Stimulated activated CD4-positive, alpha-beta T cell treated with anti-CD3 and anti-CD28 coated beads, Interleukin-12 subunit alpha, Interleukin-12 subunit beta, amount 100 ng/mL, for 48 hours (primary cell): ENCODE results near the gene HK3.
"Not testable (repeated sequence)": the region's sequence is repeated elsewhere in the genome, so short reads cannot be mapped to it uniquely, and the experiment has no call there.

ENCODE experiments used
- DNase-seq, 3 donors: peaks; one replicate each; pipeline ENCODE4 v3.0.0-alpha.2; 2020; ENCODE audit warnings: low read depth in 2 of 3, low spot score in 1 of 3

HK3 gene

DNA sequence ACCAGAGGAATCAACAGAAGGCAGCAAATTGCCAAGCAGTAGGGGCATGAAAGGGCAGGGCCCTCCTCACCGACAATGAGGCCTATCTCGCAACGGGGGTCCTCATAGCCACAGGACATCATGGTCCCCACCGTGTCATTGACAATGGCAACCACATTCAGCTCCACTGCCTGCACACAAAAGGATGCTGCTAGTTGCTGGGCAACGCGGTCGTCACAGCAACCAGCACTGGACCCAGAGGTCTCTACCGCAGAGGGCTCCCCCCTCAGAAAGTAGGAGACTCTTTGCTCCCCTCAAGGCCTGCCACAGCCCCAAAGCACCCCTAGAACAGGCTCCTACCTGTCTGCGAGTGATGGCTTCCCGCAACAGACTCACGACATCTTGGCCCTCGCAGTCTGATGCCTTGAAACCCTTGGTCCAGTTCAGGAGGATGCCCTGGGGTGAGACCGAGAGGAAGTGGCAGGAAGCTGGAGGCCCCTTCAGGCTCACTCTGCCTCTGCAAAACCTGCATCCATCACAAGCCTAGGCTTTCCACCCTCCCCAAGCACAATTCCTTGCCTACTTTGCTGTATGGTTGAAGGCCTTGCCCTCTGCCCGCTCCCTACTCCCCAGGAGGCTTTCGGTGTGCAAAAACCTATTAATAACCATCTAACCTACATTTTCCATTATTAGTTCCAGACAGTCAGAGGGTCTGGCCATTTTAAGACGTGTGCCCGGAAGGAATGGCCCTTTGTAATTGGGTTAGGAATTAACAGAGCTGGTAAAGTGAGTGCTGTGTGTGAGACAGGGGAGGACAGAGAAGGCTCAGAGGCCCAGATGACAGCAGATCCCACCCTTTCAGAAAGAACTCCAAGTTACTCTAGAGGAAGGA lies 15.2 kb downstream of the HK3 start:
- DNase-seq, result no peak

DNA sequence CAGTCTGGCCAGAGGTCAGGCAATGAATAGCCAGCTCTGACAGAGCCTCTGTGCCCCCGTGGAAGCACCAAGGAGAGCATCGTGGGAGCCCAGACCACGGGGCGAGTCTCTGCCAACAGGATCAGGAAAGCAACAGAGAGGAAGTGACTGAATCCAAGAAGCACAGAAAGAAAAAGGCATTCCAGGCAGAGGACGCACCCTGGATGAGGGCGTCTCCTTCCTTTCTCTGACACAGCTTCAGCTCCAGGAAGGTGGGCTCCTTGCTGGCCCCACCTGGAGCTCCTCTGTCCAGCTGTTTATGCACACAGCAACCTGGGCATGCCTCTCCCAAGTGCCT lies 16.6 kb downstream of the HK3 start:
- no peak for DNase-seq

GRCh38 chr5:176881816-176882566 lies 17.2 kb downstream of the HK3 start:
- DNase-seq, result no peak

GRCh38 chr5:176881021-176881749 lies 18.0 kb downstream of the HK3 start:
- no peak for DNase-seq

DNA sequence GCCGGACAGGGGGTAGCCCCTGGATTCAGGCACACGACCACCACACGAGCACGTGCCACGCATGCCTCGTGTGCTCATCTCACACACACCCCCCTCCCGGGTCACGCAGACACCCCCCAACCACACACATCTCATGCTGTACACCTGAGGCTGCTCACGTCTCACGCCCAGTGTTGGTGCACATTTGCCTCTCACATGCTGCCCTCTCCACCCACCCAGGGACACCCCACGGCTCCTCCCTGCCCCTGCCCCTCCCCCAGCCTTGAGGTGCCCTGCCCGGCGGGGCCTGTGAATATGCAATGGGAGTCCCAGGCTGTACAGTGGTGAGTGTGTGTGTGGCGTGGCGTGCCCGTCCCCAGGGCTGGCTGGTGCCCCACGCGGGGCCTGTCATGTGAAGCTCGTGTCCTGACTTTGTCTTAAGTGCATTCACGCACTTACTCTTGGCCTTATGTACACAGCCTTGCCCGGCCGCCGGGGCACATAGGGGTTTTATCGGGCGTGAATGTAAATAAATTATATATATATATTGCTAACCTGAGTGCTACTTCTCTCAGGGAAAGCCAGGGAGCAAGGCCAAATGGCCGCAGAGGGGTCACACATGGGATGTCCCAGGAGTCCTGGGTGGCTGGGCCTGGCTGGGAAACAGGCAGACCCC lies 18.7 kb downstream of the HK3 start:
- DNase-seq, result no peak

GRCh38 chr5:176879663-176880361 lies 19.3 kb downstream of the HK3 start:
- no peak for DNase-seq

DNA sequence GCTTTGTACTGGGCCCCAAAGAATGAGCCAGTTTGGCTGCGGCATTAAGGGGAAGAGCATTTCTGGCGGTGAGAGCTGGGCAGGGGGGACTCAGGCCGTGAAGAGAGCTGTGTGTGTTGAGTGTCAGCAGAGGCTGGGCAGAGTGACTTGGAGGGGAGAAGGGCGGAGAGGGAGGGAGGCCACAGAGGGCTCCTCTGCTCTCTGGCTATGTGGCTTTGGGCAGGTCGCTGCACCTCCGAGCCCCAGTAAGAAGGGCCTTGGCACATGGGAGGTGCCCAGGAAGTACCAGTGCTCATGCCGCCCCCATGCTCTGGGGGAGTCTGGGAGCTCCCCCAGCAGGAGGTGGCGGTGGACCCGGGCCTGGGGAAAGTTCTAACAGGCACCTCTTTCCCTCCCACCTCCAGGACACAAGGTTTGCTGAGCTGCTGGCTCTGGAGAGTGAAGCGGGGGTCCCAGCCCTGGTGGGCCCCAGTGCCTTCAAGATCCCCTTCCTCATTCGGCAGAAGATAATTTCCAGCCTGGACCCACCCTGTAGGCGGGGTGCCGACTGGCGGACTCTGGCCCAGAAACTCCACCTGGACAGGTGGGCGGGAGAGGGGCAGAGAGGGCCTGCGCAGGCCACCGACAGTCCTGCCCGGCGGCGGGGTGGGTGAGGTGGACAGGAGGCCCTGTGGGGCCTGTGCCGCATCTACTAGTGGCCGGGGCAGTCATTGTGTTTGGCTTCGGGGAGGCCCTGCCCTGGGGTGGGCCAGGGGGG lies 20.1 kb downstream of the HK3 start:
- DNase-seq, result no peak

- no peak for DNase-seq
These were observed 20.7 kb downstream of the HK3 start for GRCh38 chr5:176878463-176878862.

- no peak for DNase-seq
These were observed 21.3 kb downstream of the HK3 start for GRCh38 chr5:176877793-176878331.

DNA sequence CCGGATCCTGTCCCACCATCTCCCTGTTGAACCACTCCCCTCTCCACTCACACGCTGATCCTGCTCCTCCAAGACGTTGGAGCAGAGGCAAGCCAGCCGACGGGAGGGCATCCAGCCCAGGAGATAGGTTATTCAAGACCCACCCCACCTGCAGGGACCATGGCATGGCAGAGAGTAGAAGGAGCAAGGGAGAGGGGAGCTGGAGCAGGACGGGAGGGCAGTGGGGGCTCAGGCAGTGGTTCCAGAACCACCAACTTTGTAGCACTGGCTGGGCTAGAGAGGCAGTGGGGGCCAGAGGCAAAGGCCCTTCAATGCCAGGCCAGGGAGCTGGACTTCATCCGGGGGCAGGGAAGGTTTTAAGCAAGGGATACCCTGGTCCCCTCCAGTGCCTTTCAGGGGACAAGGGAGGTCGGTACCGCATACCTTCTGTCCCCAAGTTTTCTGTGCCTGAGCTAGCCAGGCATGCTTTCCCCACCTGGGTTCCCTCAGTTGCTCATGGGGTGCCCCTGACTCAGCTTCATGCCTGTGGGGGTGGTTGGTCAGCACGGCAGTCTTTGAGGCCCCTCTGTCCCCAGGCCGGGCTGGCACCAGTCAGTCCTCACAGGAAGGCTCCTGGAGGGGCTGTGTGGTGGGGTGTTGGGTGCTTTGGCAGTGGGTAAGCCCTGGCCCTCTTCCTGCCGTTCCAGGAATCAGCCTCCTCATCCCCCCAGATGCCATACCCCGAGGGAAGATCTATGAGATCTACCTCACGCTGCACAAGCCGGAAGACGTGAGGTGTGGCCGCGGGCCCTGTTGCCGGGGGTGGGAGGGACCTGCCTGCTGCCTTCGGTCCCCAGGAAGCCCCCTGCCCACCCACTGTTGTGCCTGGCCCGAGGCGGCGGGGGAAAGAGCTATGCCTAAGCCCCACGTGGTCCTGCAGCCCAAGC lies 22.4 kb downstream of the HK3 start:
- DNase-seq, result no peak

DNA sequence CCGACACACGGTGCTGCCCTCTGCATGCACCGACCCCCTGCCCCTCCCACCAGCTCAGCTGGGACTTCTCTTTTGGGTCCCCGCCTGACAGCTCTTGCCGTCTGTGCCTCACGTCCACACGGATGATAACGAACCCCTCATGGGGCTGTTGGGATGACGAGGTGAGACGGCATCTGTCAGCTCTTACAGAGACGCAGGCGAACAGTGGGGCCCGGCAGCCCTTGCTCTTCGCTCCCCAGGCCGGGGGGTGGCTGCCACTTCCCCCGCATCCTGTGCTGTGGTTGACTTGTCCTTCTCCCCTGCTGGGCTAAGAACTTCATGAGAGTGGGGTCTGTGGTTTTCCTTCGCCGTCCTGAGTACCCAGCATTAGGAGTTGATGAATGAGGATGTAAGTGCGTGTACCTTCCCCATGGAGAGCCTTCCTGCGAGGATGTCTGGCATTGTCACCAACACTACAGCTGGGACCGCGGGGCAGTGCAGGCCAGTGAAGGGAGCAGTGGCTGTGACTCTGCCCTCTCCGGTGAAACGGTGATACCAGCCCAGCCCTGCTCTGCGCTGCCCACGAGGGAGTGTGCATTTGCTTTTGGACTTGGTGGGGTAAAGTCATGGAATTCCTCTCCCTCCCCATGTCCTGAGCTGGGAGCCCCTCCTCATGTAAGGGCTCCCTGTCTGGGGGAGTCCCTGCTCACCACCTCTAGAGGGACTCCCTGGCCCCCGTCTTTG lies 23.2 kb downstream of the HK3 start:
- DNase-seq, result no peak

GRCh38 chr5:176875014-176875550 lies 24.1 kb downstream of the HK3 start:
- DNase-seq, result no peak

GRCh38 chr5:176874198-176874780 lies 24.9 kb downstream of the HK3 start:
- no peak for DNase-seq

DNA sequence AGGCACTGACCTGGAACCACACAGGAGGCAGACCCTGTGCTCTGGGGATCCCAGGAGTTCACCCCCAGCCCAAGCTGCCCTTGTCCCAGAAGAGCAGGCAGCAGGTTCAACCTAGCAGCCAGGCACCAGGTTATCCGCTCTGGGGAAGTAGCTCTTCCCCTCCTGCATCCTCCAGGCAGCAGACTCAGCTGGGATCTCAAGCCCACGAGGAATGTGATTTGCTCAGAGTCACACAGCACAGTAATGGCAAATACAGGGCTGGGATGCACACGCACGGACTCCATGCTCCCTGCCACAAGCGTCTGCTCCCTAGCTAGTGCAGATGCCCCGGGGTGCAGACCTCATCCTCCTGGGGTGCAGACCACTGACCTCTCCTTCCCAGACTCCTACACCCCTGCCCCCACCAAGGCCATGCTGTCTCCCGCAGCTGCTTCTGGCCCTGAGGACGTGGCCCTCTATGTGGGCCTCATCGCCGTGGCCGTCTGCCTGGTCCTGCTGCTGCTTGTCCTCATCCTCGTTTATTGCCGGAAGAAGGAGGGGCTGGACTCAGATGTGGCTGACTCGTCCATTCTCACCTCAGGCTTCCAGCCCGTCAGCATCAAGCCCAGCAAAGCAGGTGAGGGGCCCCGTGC lies 25.5 kb downstream of the HK3 start:
- DNase-seq, result no peak

- DNase-seq, result not testable (repeated sequence)
These were observed 26.1 kb downstream of the HK3 start for GRCh38 chr5:176873011-176873410.

- not testable (repeated sequence) for DNase-seq
These were observed 26.6 kb downstream of the HK3 start for GRCh38 chr5:176872586-176872985.

DNA sequence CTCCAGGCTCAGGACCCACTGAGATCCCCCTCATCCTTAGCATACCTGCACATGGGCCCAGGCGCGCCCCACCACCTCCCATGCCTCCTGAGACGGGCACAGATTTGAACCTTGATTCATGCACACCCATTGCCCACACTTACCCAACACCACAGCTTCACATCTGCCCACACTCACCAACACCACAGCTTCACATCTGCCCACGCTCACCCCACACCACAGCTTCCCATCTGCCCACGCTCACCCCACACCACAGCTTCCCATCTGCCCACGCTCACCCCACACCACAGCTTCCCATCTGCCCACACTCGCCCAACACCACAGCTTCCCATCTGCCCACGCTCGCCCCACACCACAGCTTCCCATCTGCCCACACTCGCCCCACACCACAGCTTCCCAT lies 28.5 kb downstream of the HK3 start:
- not testable (repeated sequence) for DNase-seq
